AG09309 (cell line): ENCODE results near the gene GLB1L3.

ENCODE experiments used
- DNase-seq: peaks from one replicate; pipeline ENCODE4 v3.0.0-alpha.2; 2010; ENCODE audit warnings: low read depth
- H3K4me3 ChIP-seq: 2 replicates; pipeline ENCODE4 v1.5.1; 2011; ENCODE audit warnings: mild to moderate bottlenecking, low read depth, low read length, moderate library complexity; ENCODE audit not compliant: control insufficient read depth
- CTCF ChIP-seq: IDR thresholded peaks from 2 replicates; pipeline ENCODE4 v1.5.1; 2011; ENCODE audit warnings: mild to moderate bottlenecking, low read depth, low read length, inconsistent platforms; ENCODE audit not compliant: insufficient read depth, control insufficient read depth; ENCODE audit errors: missing control alignments

Gene GLB1L3

GRCh38 chr11:134334796-134335571 lies 58.8 kb downstream of the GLB1L3 start:
- H3K4me3 ChIP-seq = no peak overlapping the region
- no peak for TF ChIP-seq CTCF
- no peak for DNase-seq

- H3K4me3 ChIP-seq = no peak overlapping the region
- TF ChIP-seq CTCF = no peak
- DNase-seq = no peak
These were observed 60.9 kb downstream of the GLB1L3 start for GRCh38 chr11:134337051-134337450.

- H3K4me3 ChIP-seq = no peak overlapping the region
- TF ChIP-seq CTCF = no peak
- DNase-seq = no peak
These were observed 61.9 kb downstream of the GLB1L3 start for GRCh38 chr11:134338068-134338467.

GRCh38 chr11:134338654-134339053 lies 62.5 kb downstream of the GLB1L3 start:
- DNase-seq = no peak
- no peak for TF ChIP-seq CTCF
- no peak overlapping the region for H3K4me3 ChIP-seq

GRCh38 chr11:134339756-134340155 lies 63.6 kb downstream of the GLB1L3 start:
- DNase-seq = no peak
- no peak overlapping the region for H3K4me3 ChIP-seq
- no peak for TF ChIP-seq CTCF

GRCh38 chr11:134340354-134340964 lies 64.3 kb downstream of the GLB1L3 start:
- TF ChIP-seq CTCF = no peak
- no peak for DNase-seq
- no peak overlapping the region for H3K4me3 ChIP-seq
